MM.1S (cell line): ENCODE results near the gene MYL5.

Experiments
- DNase-seq: peaks from one replicate; pipeline ENCODE4 v3.0.0-alpha.2; 2015
- H2AFZ ChIP-seq: fragments of 300-600 bp; sonication (generic); 2 replicates; pipeline ENCODE4 v1.6.0; 2016; ENCODE audit warnings: antibody characterized with exemption, low read length
- H3F3A ChIP-seq: fragments of 300-600 bp; sonication (generic); 2 replicates; pipeline ENCODE4 v1.6.1; 2016; ENCODE audit warnings: mild to moderate bottlenecking, antibody characterized with exemption, low read length, moderate library complexity, mixed read lengths; ENCODE audit not compliant: insufficient read depth
- H3K27ac ChIP-seq: fragments of 300-600 bp; sonication (generic); 2 replicates; pipeline ENCODE4 v1.5.1; 2016; ENCODE audit warnings: mild to moderate bottlenecking, low read length
- H3K27me3 ChIP-seq: fragments of 300-600 bp; sonication (generic); replicated peaks from 2 replicates; pipeline ENCODE4 v1.6.0; 2016; ENCODE audit warnings: low read length; ENCODE audit not compliant: insufficient read depth
- H3K36me3 ChIP-seq: fragments of 300-600 bp; sonication (generic); replicated peaks from 2 replicates; pipeline ENCODE4 v1.6.1; 2016; ENCODE audit warnings: mild to moderate bottlenecking, low read length, mixed read lengths; ENCODE audit not compliant: insufficient read depth
- H3K4me1 ChIP-seq: fragments of 300-600 bp; sonication (generic); 2 replicates; pipeline ENCODE4 v1.6.1; 2016; ENCODE audit warnings: low read length, mixed read lengths
- H3K4me2 ChIP-seq: fragments of 300-600 bp; sonication (generic); 2 replicates; pipeline ENCODE4 v1.6.0; 2016; ENCODE audit warnings: low read depth, low read length
- H3K4me3 ChIP-seq: fragments of 300-600 bp; sonication (generic); 2 replicates; pipeline ENCODE4 v1.5.1; 2016; ENCODE audit warnings: low read length, mixed read lengths
- H3K79me2 ChIP-seq: fragments of 300-600 bp; sonication (generic); 2 replicates; pipeline ENCODE4 v1.6.1; 2016; ENCODE audit warnings: mixed run types, low read length, mixed read lengths
- H3K9ac ChIP-seq: fragments of 300-600 bp; sonication (generic); 2 replicates; pipeline ENCODE4 v1.6.1; 2016; ENCODE audit warnings: low read length, mixed read lengths
- H3K9me2 ChIP-seq: fragments of 300-600 bp; sonication (generic); replicated peaks from 2 replicates; pipeline ENCODE4 v1.6.1; 2016; ENCODE audit warnings: mild to moderate bottlenecking, low read length, mixed read lengths; ENCODE audit not compliant: insufficient read depth
- H3K9me3 ChIP-seq: fragments of 300-600 bp; sonication (generic); replicated peaks from 2 replicates; pipeline ENCODE4 v1.6.1; 2016; ENCODE audit warnings: mild to moderate bottlenecking, low read length, mixed read lengths; ENCODE audit not compliant: insufficient read depth
- H4K20me1 ChIP-seq: fragments of 300-600 bp; sonication (generic); 2 replicates; pipeline ENCODE4 v1.6.1; 2016; ENCODE audit warnings: mild to moderate bottlenecking, low read length, moderate library complexity, mixed read lengths; ENCODE audit not compliant: insufficient read depth
- CTCF ChIP-seq: fragments of 300-600 bp; sonication (generic); IDR thresholded peaks from 2 replicates; pipeline ENCODE4 v1.5.1; 2016; ENCODE audit warnings: antibody characterized with exemption, low read length, mixed read lengths
- EZH2 ChIP-seq: fragments of 300-600 bp; sonication (generic); optimal IDR thresholded peaks from 2 replicates; pipeline ENCODE3; 2017; ENCODE audit warnings: low read depth, mild to moderate bottlenecking, antibody characterized with exemption, low read length, mixed read lengths
- EZH2phosphoT487 ChIP-seq: fragments of 300-600 bp; sonication (generic); IDR thresholded peaks from 2 replicates; pipeline ENCODE4 v1.6.1; 2018; ENCODE audit warnings: antibody characterized with exemption, low read length

MYL5 gene

DNA sequence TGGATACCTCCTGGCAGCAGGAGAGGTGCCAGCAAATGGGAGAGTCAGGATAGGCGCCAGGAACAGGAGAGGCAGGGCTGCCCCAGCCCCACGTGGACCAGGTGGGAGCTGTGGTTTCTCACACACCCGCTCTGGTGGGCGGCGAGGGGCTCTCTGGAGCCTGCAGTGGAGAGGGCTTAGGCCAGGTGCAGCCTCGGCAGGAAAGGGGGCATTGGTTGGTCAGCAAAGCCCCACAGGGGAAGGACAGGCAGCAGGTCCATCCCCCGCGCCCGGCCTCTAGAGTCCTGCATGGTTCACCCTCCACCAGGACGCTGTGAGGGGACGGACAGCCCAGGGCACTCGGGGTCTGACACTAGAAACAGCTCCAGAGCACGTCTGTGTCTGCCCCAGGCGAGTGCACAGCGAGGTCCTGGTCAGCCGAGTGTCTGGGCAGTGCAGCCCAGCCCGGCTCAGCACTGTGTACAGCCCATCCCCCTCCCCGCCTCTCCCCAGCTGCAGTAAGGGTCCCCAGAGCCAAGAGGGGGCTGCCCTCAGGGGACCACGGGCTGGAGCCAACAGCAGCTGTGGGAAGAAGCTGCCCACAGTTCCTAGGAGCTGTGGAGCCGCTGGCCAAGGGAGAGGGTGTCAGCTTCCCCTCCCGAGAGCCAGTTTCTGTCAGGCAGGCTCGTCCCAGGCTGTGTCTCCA, 8.4 kb upstream of the MYL5 start:
- Histone ChIP-seq H3K27me3 (no peaks in the 10 kb centered on the region), H3K9ac (no peak overlapping the region), H3K4me1 (no peaks in the 10 kb centered on the region), H3F3A (no peaks in the 10 kb centered on the region), H3K9me2 (no peaks in the 10 kb centered on the region), H2AFZ (no peak overlapping the region), H3K27ac (no peak overlapping the region), H3K4me2 (no peak overlapping the region), H3K9me3 (no peaks in the 10 kb centered on the region), H3K4me3 (no peak overlapping the region), H3K79me2 (no peaks in the 10 kb centered on the region), H3K36me3 (no peaks in the 10 kb centered on the region), H4K20me1 (no peaks in the 10 kb centered on the region)
- DNase-seq: no peak
- TF ChIP-seq CTCF (no peak), EZH2phosphoT487 (no peak), EZH2 (no peak)

DNA sequence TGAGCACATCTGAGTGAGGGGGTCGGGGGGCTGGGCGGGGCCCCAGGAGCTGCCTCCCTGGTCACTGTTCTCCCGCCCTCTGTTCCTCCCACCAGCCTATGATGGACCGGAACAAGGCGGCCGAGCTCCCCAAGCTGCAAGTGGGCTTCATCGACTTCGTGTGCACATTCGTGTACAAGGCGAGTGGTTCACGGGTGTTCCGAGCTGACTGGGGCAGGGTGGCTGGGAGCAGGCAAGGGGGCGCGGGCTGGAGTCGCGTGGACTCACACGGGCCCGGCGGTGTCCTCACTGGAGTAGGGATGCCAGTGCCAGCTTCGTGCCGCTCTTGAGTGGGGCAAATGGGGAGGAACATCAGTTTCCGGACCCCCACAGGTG, 7.9 kb upstream of the MYL5 start:
- no peak for DNase-seq
- Histone ChIP-seq H4K20me1 (no peaks in the 10 kb centered on the region), H3K4me2 (no peak overlapping the region), H3K9ac (no peak overlapping the region), H3K9me2 (no peaks in the 10 kb centered on the region), H3K4me3 (no peak overlapping the region), H2AFZ (no peak overlapping the region), H3K79me2 (no peaks in the 10 kb centered on the region), H3K27me3 (no peaks in the 10 kb centered on the region), H3K4me1 (no peaks in the 10 kb centered on the region), H3K36me3 (no peaks in the 10 kb centered on the region), H3K27ac (no peak overlapping the region), H3F3A (no peaks in the 10 kb centered on the region), H3K9me3 (no peaks in the 10 kb centered on the region)
- TF ChIP-seq CTCF: no peak
- no peak for TF ChIP-seq EZH2

- Histone ChIP-seq H3K27me3 (no peaks in the 10 kb centered on the region), H3K27ac (no peak overlapping the region), H4K20me1 (no peaks in the 10 kb centered on the region), H3K4me2 (no peak overlapping the region), H3K79me2 (no peaks in the 10 kb centered on the region), H3K36me3 (no peaks in the 10 kb centered on the region), H3K9ac (no peak overlapping the region), H3K4me1 (no peaks in the 10 kb centered on the region), H3K4me3 (no peak overlapping the region), H3K9me2 (no peaks in the 10 kb centered on the region), H3F3A (no peaks in the 10 kb centered on the region), H3K9me3 (no peaks in the 10 kb centered on the region), H2AFZ (no peak overlapping the region)
- TF ChIP-seq CTCF: no peak
- TF ChIP-seq EZH2: no peak
- TF ChIP-seq EZH2phosphoT487: no peak
- DNase-seq: no peak
Measured at GRCh38 chr4:666822-667544, 7.4 kb upstream of the MYL5 start.
